HT-29 (cell line): ENCODE measurements around the gene TNP2. TPM values are rescaled to one million over a fixed set of nuclear protein-coding genes. Genes with fewer than 3 reads are reported as not detected.
A peak's percentile ranks its signal among the peaks of the same experiment; 100 is the strongest.

Experiments used
- DNase-seq: peaks from one replicate; pipeline ENCODE4 v3.0.0-alpha.2; 2015; ENCODE audit warnings: low spot score
- total RNA-seq: library from RNA; depleted of rRNA; stranded (reverse); fragments of >200 nt; shearing (Covaris generic); gene quantifications from 2 replicates; pipeline ENCODE4 v1.2.3, GENCODE V29; 2014

TNP2 gene
- total RNA-seq, 1 experiment from 2014 or later: not detected

DNA sequence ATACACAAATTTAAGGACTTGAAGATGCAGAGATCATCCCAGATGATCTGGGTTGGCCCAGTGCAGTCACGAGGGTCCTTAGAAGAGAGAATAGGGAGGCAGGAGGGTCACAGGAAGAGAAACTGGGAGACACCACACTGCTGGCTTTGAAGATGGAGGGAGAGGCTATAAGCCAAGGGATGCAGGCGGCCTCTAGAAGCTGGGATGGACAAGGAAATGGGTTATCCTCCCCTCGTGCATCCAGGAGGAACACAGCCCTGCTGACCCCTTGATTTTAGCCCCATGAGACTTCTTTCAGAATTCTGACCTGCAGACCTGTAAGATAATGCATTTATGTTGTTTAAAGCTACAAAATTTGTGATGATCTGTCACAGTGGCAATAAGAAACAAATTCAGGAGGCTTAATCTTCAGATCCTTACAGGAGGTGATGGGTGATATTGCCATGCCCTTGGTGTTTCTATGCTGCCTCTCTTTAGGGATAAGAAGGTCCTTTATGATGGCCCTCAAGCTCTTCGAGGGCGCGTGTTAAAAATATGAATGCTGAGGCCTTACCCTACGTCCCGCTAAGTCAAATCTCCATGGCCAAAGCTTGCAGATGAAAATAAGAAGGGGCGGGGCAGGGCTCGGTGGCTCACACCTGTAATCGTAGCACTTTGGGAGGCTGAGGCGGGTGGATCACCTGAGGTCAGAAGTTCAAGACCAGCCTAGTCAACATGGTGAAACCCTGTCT lies 8.6 kb upstream of the TNP2 start:
- no peak for DNase-seq

DNA sequence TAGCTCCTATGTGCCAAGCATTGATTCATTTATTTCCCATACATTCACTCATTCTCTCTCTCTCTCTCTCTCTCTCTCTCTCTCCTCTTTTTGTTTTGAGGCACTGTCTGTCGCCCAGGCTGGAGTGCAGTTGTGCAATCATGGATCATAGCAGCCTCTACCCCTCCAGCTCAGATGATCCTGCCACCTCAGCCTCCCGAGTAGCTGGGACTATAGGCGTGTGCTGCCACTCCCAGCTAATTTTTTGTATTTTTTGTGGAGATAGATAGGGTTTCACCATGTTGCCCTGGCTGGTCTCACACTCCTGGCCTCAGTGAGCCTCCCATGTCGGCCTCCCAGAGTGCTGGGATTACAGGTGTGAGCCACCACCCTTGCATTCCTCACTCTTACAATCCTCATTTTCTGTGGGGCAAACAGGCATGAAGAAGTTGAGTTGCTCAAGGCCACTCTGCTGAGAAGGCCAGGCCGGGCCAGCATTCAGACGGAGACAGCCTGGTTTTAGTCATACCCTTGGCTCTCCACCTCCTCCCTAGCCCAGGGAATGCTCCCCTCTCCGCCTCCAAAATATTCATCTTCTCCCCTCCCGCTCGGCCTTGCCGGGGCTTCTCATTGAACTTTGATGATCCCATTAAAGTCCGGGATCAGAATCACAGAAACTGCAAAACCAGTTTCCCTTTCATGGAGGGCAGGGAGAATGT lies 7.9 kb upstream of the TNP2 start:
- DNase-seq: no peak

DNA sequence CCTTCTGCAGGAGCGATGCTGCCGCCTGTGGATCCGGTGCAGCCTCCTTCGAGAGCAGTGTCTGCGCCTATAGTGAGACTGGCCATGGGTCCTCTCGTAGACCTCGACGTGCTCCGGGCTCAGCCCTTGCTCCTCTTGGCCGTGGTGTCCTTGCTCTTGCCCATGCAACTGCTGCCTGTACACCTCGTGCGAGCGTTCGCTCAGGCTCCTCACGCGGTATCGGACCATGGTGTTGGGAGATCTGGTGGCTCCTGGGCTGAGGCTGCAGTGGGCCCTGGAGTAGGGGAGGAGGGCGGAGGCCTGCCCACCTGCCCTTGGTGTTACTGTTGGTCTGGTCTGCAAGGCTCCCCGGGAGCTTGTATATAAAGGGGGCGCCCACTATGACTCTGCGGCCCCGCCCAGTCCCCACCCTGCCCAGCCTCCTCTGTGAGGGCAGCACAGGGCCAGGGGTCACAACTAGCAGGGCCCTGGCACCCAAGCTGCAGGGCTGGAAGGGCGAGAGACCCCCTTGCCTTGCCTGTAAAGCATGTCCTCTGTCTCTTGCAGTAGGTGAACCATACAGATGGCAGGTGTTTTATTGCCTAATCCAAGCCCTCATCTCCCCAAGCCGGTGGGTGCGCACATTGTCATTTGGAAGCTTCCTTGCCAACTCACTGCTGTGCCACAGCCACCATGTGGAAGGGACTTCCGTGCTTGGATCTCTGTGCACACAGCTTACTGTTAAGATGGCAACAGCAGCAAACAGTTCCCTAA lies 7.2 kb upstream of the TNP2 start, which contains the start of gene PRM2:
Gene PRM2, minus strand, starts transcription at position 338 of the 753 bp plus-strand sequence. Its CDS starts 110 bp downstream, at position 228.
- no peak for DNase-seq

DNA sequence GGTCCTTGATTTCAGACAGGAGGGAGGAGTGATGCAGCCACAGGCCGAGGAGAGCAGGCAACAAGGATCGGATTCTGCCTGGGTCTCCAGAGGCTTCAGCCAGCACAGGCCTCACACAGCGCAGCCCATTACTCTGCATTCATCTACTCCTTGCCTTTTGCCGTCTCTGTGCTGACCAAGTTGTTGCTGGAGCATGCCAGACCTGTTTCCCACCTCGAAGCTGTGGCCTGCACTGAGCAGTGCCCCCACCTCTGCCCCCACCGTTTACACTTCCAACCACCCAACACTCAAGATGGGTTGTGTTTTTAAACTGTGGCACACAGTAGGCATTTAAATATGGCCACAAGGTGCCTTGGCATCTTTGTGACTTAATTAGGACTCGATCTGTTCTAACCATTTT lies 5.8 kb upstream of the TNP2 start:
- DNase-seq: no peak

DNA sequence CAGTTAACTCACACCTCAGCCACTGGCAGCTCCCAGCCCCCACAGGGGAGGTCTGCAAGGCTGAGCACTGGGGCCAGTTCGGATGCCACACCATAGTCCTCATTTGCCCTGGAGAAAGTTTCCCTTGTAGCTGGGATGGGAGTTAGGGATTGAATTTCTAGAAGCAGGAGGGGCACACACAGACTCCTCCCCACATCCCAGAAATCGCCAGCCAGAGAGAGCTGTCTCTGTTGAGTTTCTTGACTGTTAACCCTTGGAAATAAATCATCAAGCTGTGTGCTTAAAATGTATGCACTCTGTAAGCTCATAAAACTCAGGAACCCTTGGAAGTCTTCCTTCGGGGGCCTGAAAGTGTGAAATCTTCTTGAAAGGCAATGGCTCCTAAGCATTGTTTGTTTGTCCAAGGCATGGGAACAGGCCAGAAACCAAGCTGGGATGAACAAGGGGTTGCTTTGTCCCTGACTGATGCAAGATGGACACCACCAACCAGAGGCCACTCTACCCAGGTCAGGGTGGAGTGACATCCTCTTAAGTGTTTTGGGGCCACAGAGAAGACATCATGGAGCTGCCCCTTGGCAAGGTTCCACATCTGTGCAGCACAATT lies 4.7 kb upstream of the TNP2 start:
- no peak for DNase-seq

DNA sequence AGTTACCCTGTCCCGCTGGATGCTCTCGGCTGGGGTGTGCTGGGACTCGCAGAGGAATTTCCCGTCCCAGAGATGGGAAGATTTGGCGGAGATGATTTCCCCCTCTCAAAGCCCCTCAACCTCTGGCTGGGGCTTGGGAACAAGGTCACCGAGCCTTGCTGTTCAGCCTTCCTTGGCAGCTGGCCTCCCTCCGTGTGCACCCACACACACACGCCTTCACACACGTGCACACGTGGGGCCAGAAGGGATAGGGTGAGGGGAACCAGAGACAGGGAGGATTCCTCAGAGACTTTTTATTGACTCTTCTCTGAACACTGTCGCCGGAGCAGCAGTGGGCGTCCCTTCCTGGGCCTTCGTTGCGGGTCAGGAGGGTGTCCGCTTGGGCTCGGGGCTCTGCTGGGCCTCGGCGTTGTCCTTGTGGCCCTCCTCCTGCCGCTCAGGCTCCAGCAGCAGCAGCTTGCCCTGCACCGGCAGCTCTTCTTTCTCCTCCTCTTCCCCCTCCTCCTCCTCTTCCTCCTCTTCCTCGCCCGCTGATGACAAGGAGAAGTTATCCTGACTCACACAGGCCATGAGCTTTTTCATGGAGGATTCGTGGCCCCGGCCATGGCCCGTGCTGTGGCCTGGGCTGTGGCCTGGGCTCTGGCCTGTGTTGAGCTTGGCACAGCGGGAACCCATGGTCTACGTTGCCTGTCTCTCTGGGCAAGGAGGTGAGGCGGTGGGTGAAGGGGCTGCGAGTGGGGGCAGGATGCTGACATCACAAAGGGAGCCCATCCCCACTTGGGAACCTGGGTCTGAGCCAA lies 4.0 kb upstream of the TNP2 start, which contains the start of gene PRM3:
Gene PRM3, minus strand, starts transcription at position 709 of the 800 bp plus-strand sequence. Its CDS starts 34 bp downstream, at position 675.
- no peak for DNase-seq

DNA sequence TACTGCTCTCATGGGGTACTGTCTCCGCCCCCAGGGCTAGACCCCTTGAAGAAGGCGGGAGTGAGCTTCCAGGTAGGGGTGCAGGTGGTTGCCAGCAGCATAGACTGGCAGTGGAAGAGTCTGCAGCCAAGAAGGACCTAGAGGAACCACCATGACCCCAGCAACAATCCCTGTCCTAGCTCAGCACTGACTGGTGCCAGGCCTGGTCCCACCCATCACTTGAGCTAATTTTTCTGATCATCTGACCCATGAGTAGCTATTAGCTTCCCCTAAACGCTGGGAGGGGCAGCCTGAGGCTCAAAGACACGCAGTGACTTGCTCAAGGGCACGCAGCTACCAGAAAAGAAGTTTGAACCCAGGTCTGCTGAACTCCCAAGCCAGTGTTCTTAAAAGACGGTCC lies 3.4 kb upstream of the TNP2 start:
- no peak for DNase-seq

DNA sequence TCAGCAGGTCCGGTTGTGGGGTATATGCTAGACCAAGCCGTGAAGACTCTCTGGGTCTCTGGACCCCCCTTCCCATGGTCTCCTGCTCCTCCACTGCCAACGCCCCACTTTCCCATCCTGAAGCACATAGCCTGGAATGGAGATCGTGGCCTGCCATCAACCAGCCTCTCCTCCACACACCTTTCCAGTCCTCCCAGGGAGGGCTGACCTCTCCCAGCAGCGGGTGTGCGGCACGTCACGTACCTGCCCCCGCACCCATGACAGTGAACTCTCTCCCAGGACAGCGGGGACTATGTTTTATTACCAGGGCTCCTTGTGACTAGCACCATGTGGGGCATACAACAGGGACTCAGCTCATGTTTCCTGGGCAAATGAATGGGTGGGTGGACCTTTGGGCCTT lies 2.5 kb upstream of the TNP2 start:
- no peak for DNase-seq

DNA sequence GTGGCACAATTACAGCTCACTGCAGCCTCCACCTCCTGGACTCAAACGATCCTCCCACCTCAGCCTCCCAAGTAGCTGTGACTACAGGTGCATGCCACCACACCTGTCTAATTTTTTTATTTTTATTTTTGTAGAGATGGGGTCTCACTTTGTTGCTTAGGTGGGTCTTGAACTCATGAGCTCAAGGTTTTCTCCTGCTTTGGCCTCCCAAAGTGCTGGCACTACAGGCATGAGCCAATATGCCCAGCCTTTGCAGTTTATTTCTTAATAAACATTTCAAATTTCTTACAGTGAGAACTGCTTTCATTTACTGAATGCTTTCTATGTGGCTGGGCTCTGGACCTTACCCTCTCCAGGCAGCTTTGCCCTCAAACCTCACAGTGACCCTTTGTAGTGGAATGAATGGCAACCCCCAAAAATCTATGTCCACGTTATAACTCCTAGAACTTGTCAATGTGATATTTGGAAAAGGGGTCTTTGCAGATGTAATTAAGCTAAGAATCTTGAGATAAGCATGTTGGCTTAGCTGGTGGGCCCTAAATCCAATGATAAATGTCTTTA lies 1.6 kb upstream of the TNP2 start:
- DNase-seq: no peak

DNA sequence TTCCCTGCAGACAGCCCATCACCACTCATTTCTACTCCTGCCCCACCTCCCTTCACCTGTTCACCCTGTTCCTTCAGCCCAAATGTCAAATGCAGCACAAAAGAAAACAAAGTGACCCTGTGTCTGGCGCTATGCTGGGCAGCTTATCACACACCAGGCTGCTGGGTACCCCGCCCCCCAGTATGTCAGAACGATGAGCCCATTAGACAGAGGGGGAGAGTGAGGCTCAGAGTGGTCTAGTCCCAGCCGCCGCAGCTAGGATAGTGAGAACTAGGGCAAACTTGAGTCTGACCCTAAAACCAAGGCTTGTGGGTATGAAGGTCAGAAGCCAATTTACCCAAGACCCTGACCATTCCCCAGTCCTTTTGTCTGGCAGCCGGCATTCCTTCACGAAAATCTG lies 4.0 kb downstream of the TNP2 start:
- DNase-seq: no peak

DNA sequence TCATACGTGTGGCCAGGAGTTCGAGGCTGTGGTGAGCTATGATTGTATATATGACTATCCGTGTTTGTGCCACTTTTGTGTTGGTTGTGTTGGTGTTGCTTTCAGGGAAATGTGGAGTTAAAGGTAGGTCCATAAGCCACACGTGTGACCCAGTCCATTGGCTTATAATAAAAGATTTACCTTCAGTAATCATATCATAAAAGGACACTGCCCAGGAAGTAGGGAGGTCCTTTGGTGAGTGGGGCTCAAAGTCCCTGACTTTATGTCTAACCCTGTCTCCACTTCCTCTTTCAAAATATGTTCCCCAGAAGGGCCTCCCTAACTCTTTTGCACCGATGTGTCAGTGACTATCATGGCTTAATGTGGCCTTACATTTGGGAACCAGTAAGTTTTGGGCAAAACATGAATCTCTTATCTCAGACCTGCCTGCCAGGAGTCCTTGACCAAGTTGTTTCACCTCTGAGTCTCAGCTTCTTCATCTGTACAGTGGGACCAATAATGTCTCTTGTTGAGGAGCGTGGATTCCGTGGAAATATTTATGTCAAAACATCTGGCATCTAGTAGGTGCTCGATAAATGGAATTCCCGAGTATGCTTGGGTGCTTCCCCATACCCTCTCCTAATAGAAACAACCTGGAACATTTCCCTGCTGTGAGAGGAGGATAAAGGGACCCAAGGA lies 4.8 kb downstream of the TNP2 start:
- no peak for DNase-seq

DNA sequence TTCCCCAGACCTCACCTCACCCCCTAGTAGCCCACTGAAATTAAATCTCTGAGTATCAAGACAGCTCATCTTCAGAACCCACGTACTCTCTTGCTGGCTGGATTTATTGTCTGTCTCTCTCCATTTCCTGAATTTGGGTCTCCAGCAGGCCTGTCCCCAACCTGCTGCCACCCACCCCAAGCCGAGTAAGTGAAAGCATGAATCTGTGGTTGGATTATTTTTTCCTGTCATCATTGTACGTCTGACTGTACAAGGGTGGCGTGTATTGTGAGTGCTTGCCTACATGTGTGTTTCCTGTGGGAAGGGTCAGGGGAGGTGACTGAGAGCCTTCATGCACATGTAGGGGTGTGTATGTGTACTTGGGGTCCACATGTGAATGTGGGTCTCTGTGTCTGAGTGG lies 5.4 kb downstream of the TNP2 start:
- DNase-seq: no peak

DNA sequence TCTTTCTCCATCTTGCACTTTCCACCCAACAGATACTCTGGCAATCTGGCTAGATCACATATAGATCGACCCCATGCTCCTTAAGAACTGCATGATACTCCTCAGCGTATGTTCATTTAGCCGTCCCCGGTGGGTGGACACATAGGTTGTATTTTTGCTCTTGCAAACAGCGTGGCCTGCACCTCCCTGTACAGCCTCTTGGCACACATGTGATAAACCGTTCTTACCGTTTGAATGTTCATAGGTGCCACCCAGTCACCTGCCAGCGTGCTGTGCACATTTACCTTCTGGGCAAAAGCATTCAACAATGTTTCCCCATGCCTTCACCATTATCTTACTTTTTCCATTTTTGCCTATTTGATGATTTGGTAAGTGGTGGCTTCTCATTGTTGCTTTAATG lies 6.2 kb downstream of the TNP2 start:
- DNase-seq: no peak

DNA sequence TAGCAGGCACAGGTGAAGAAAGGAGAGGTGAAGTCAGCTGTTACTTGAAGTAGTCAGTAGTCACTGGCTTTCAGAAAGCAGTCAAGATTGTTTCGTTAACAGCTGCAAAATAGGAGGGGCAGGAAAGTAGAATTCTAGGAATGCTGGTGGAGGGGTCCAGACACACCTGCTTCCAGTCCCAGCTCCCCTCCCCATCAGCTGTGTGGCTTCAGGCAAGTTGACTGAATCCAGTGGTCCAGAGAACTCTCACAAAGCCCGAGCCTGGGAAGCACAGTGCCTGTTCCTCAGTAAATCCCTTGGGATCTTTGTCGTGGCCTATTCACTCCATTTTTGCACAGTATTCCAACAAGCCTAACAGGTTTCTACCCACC lies 8.5 kb downstream of the TNP2 start:
- DNase-seq: no peak

DNA sequence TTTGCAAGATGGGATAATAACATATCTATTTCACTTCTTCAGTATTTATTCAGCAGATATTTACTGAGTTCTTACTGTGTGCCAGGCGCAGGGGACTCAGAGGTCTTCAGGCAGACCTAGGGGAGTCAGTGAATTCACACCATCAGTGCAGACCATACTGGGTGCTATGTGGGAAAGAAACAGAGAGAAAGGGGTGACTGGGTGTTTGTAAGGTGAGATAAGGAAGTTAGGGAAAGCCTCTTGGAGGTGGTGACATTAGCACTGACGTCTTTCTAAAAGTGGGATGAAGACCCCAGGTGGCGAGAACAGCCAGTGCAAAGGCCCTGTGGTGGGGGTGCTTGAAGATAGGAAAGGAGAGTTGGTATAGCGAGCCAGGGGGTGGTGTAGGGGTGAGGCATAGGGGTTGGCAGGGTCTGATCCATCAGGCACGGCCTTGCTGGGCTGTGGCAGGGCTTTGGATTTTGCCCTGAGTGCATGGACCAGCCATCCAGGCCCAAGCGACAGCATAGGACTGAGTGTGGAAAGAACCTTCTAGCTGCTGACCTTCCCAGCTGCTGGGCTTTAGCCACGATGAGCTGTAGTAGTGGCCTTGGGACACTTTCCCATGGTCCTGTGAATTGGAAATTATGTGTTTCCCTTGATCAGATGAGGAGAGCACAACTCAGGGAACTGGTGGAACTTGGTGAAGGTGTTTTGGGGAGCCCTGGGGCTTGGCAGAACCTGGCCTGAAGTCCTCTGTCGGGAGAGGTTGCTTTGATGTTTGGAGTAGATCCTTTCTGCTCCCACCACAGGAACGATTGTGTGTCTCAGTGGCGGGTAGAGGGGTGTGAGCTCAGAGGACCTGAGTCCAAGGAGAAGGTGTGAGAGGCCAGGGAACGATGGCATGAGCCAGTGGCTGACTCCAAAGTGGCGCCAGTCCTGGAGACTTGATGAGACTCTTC lies 9.2 kb downstream of the TNP2 start:
- no peak for DNase-seq

DNA sequence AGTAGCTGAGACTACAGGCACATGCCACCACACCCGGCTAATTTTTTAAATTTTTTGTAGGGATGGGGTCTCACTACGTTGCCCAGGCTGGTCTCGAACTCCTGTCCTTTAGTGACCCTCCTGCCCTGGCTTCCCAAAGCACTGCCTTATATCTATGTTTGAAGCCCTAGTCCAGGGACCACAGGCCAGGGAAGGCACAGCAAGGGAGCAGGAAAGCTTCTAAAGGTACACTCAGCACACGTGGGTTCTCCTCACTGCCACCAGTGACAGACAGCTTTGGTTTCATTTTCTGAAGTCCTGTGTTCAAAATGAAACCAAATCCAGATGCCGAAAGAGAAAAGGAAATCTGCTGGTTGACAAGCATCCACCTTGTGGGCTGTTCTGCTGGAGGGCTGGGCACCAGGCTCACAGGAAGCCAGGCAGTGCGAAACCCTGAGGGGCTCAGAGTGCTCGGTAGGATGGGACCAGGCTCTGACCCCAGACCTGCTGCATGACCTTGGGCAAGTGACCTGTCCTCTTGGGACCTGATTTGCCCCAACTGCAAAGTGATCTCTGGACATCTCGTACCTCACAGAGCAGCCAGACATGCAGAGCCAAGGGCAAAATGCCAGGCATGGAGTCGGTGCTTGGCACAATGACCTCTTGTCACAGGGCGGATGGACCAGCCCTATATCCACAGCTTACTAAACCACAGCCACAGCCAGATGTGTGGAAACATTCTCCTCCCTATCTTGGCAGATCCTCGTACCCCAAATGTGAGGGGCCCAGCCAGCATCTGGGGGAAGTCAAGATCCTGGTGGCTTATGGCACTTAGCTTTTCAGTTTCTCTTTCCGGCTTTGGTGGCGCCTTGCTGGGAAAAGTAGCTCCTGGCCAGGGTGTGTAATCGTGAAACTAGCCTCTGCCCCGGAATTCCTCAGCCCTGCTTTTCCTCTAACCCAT lies 10.3 kb downstream of the TNP2 start:
- no peak for DNase-seq

DNA sequence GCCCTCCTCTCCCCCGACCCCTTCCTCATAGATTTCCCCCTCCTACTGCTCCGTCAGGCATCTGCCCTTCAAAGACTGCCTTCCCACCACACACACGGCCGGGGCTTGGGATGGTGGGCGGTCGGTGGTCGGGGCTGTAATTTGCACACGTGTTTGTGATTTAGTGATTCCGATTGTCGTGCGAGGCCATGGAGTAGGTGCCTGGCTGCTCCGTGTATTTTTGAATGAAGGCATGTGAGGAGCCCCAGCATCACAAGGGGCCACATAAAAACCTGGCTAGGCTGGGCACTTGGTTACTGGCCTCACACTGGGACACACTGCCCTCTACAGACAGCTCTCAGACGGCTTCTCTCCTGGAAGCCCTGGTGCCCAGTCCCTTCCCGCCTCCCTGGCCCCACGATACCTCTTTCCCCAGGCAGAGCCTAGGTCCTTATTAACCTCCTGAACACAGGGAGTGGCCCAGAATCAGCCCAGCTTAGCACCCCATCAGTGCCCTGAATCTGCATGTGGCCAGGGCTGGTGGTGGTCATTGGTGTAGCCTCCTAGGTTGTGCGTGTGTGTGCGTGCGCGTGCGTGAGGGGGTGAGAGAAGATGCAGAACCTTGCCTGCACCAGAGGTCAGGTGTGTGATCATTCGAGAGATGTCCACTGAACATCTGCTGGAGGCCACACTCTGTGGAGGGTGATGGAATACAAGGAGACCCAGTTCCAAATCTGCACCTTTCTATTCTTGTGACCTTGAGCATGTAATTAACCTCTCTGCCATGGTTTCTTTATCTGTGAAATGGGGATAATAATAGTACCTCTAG lies 11.8 kb downstream of the TNP2 start:
- DNase-seq: peak; percentile 84
